CD4-positive, alpha-beta T cell (primary cell): ENCODE results near the gene MAP6D1. TPM values are rescaled to one million over a fixed set of nuclear protein-coding genes. Genes with fewer than 3 reads are reported as not detected.
"Not testable (repeated sequence)": the region's sequence is repeated elsewhere in the genome, so short reads cannot be mapped to it uniquely, and the experiment has no call there.

ENCODE experiments used
- ATAC-seq: fragments of 200-7000 bp; cut with Tn5 transposase; one replicate; pipeline ENCODE4 v1.10.0; 2022; ENCODE audit warnings: mild to moderate bottlenecking; ENCODE audit not compliant: poor library complexity
- CTCF ChIA-PET: fragments of 350-600 bp; sonication (Branson Sonifier 250); formaldehyde crosslinking; loops from one replicate; lab custom pipeline; 2021; ENCODE audit warnings: antibody characterized with exemption, inconsistent platforms; lab: Charles Lee
- POLR2A ChIA-PET: fragments of 350-600 bp; sonication (Branson Sonifier 250); formaldehyde crosslinking; loops from one replicate; lab custom pipeline; 2021; ENCODE audit warnings: antibody characterized with exemption, inconsistent platforms; lab: Charles Lee
- DNase-seq, 14 experiments: peaks; one replicate each; pipeline ENCODE4 v3.0.0-alpha.2; 2013 to 2020; ENCODE audit warnings: mixed read lengths in 2 of 14
- H3K27ac ChIP-seq, 2 donors: one replicate each; pipeline versions ENCODE4 v1.5.1 to v1.7.0; 2013; ENCODE audit warnings: low read length in 2 of 2, low read depth in 1 of 2, mild to moderate bottlenecking in 1 of 2
- H3K27me3 ChIP-seq, 2 experiments: 1 replicate in 1 of 2; 2 replicates in 1 of 2; pipeline versions ENCODE4 v1.6.1 to v1.7.0; 2013; ENCODE audit warnings: low read length in 2 of 2, control low read depth in 1 of 2, mild to moderate bottlenecking in 1 of 2, moderate library complexity in 1 of 2; ENCODE audit not compliant: insufficient read depth in 2 of 2, control insufficient read depth in 1 of 2
- H3K36me3 ChIP-seq: one replicate; pipeline ENCODE4 v1.6.1; 2013; ENCODE audit warnings: low read length, control low read depth; ENCODE audit not compliant: insufficient read depth
- H3K4me1 ChIP-seq: one replicate; pipeline ENCODE4 v1.6.1; 2013; ENCODE audit warnings: low read length, control low read depth; ENCODE audit not compliant: insufficient read depth
- H3K4me3 ChIP-seq: one replicate; pipeline ENCODE4 v1.5.1; 2013; ENCODE audit warnings: mild to moderate bottlenecking, low read length, moderate library complexity
- H3K9me3 ChIP-seq, 2 experiments: 1 replicate in 1 of 2; 2 replicates in 1 of 2; pipeline versions ENCODE4 v1.6.1 to v1.7.0; 2013; ENCODE audit warnings: low read length in 2 of 2, mild to moderate bottlenecking in 2 of 2, control low read depth in 1 of 2, moderate library complexity in 1 of 2; ENCODE audit not compliant: control insufficient read depth in 1 of 2, insufficient read depth in 1 of 2
- H3K27ac Mint-ChIP-seq: one replicate; pipeline ENCODE4 v1.8.0; 2020; ENCODE audit warnings: mixed read lengths
- H3K27me3 Mint-ChIP-seq: one replicate; pipeline ENCODE4 v1.8.0; 2021; ENCODE audit warnings: mixed read lengths
- H3K36me3 Mint-ChIP-seq: one replicate; pipeline ENCODE4 v1.8.0; 2021; ENCODE audit warnings: low read depth, mixed read lengths
- H3K4me1 Mint-ChIP-seq: one replicate; pipeline ENCODE4 v1.8.0; 2021; ENCODE audit warnings: low read depth, mixed read lengths
- H3K4me3 Mint-ChIP-seq: one replicate; pipeline ENCODE4 v1.8.0; 2020; ENCODE audit warnings: mild to moderate bottlenecking, mixed read lengths
- H3K9me3 Mint-ChIP-seq: one replicate; pipeline ENCODE4 v1.8.0; 2020; ENCODE audit warnings: mixed read lengths
- intact Hi-C, 2 experiments: fragments of 100-400 bp; cut with DNase I in 1 of 2; cut with micrococcal nuclease in 1 of 2; formaldehyde crosslinking; loops; one replicate each; pipeline versions ENCODE4 v1.15.1 to v1.9.0; 2023 to 2025; cut with DNase I, micrococcal nuclease
- total RNA-seq, 174 experiments: library from RNA in 2 of 174; stranded (reverse) in 2 of 174; gene quantifications; one replicate each; pipeline ENCODE4 v1.2.3 and lab custom pipeline; 2021 to 2026
- TF ChIP-seq, protein P1 (sequence below): fragments of 200-600 bp; IDR thresholded peaks from one replicate; pipeline ENCODE4 v1.8.0; 2022; ENCODE audit warnings: antibody characterized with exemption, mild to moderate bottlenecking

The MAP6D1 gene
- total RNA-seq, 2 experiments from 2014 or later, result 1.1 to 1.6 TPM

DNA sequence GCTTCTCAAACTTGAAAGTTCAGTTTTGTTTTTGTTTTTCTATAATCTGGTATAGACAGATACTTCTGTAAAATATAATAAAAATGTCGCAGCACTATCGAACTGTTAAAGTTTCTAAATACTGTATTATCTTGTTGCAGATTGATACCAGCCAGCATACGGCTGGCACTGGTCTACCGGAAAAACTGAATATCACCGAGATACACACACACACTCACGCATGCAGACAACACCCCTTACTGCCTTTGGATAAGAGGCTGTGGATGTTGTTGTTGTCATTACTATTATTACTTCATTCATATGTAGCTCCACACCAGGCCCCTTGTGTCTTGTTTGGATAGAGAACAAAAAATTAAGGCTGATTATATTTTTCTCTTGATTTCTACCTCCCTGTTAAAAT, 32.4 kb downstream of the MAP6D1 start:
- Histone ChIP-seq H3K4me1 (no peaks in the 10 kb centered on the region), H3K27ac (no peak overlapping the region), H3K27me3 (no peaks in the 10 kb centered on the region), H3K36me3 (peaks cover 56% of the 10 kb centered on the region), H3K9me3 (no peaks in the 10 kb centered on the region), H3K4me3 (no peak overlapping the region)
- DNase-seq (no peak), ATAC-seq (no peak)
- H3K27ac Mint-ChIP-seq, result no peak overlapping the region
- H3K4me3 Mint-ChIP-seq, result no peak overlapping the region
- peaks cover 77% of the 10 kb centered on the region for H3K36me3 Mint-ChIP-seq
- intact Hi-C loops, result no loop called here
- TF ChIP-seq, protein P1, sequence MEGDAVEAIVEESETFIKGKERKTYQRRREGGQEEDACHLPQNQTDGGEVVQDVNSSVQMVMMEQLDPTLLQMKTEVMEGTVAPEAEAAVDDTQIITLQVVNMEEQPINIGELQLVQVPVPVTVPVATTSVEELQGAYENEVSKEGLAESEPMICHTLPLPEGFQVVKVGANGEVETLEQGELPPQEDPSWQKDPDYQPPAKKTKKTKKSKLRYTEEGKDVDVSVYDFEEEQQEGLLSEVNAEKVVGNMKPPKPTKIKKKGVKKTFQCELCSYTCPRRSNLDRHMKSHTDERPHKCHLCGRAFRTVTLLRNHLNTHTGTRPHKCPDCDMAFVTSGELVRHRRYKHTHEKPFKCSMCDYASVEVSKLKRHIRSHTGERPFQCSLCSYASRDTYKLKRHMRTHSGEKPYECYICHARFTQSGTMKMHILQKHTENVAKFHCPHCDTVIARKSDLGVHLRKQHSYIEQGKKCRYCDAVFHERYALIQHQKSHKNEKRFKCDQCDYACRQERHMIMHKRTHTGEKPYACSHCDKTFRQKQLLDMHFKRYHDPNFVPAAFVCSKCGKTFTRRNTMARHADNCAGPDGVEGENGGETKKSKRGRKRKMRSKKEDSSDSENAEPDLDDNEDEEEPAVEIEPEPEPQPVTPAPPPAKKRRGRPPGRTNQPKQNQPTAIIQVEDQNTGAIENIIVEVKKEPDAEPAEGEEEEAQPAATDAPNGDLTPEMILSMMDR, result no peak
- CTCF ChIA-PET, result no interaction called here
- H3K9me3 Mint-ChIP-seq, result no peaks in the 10 kb centered on the region
- H3K4me1 Mint-ChIP-seq, result peaks cover 13% of the 10 kb centered on the region
- no peaks in the 10 kb centered on the region for H3K27me3 Mint-ChIP-seq
- POLR2A ChIA-PET, result no interaction called here

GRCh38 chr3:183790700-183791099, 34.7 kb downstream of the MAP6D1 start:
- TF ChIP-seq, protein P1, result no peak
- no peak for ATAC-seq
- no peak overlapping the region for H3K27ac Mint-ChIP-seq
- CTCF ChIA-PET, result no interaction called here
- Histone ChIP-seq H3K27ac (no peak overlapping the region), H3K36me3 (peaks cover 63% of the 10 kb centered on the region), H3K4me3 (no peak overlapping the region), H3K27me3 (no peaks in the 10 kb centered on the region), H3K4me1 (no peaks in the 10 kb centered on the region), H3K9me3 (no peaks in the 10 kb centered on the region)
- H3K9me3 Mint-ChIP-seq, result no peaks in the 10 kb centered on the region
- peaks cover 13% of the 10 kb centered on the region for H3K4me1 Mint-ChIP-seq
- no peaks in the 10 kb centered on the region for H3K27me3 Mint-ChIP-seq
- intact Hi-C loops, result no loop called here
- H3K36me3 Mint-ChIP-seq, result peaks cover 84% of the 10 kb centered on the region
- POLR2A ChIA-PET, result no interaction called here
- DNase-seq, result no peak
- no peak overlapping the region for H3K4me3 Mint-ChIP-seq

DNA sequence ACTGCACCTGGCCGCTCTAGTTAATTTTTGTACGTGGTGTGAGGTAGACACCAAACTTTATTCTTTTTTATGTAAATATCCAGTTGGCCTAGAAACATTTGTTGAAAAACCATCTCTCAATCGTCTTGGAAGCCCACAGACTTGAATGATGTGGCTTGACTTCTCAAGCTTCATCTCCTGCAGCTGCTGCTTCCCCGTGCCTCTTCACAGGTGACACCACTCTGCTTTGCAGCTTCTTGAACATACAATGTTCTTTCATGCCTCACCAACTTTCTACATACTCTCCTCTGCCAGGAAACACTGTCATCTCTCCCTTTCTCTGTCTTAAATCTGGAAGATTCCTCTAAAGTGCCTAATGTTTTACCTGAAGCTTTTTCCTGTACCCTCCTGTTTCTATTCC, 35.6 kb downstream of the MAP6D1 start:
- peaks cover 65% of the 10 kb centered on the region for H3K36me3 ChIP-seq
- Mint-ChIP-seq H3K9me3 (no peaks in the 10 kb centered on the region), H3K27me3 (no peaks in the 10 kb centered on the region), H3K27ac (no peak overlapping the region), H3K36me3 (peaks cover 80% of the 10 kb centered on the region), H3K4me1 (peaks cover 13% of the 10 kb centered on the region), H3K4me3 (no peak overlapping the region)
- CTCF ChIA-PET, result no interaction called here
- TF ChIP-seq, protein P1, result no peak
- H3K27ac ChIP-seq, result no peak overlapping the region
- H3K4me1 ChIP-seq, result no peaks in the 10 kb centered on the region
- no peaks in the 10 kb centered on the region for H3K27me3 ChIP-seq
- POLR2A ChIA-PET, result no interaction called here
- intact Hi-C loops, result no loop called here
- no peak for DNase-seq
- no peak for ATAC-seq
- H3K9me3 ChIP-seq, result no peaks in the 10 kb centered on the region
- H3K4me3 ChIP-seq, result no peak overlapping the region

DNA sequence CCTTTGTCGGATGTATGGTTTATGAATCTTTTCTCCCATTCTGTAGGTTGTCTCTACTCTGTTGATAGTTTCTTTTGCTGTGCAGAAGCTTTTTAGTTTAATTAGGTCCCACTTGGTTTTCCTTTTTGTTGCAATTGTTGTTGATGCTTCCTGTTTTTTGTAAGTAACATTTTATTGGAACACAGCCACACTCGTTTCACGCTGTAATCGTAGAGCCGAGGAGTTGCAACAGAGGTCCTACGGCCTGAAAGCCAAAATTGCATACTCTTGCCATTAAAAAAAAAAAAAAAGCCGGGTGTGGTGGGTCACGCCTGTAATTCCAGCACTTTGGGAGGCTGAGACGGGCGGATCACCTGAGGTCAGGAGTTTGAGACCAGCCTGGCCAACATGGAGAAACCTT, 40.9 kb downstream of the MAP6D1 start:
- ATAC-seq, POLR2A ChIA-PET, DNase-seq, H3K27me3 Mint-ChIP-seq, H3K4me1 Mint-ChIP-seq, H3K9me3 Mint-ChIP-seq, H3K27ac Mint-ChIP-seq, intact Hi-C loops, H3K4me3 Mint-ChIP-seq, H3K27ac ChIP-seq, CTCF ChIA-PET, H3K4me3 ChIP-seq, H3K9me3 ChIP-seq, H3K27me3 ChIP-seq, H3K4me1 ChIP-seq: not testable (repeated sequence)
- peaks cover 51% of the 10 kb centered on the region for H3K36me3 ChIP-seq
- H3K36me3 Mint-ChIP-seq, result peaks cover 80% of the 10 kb centered on the region
